Measurements from ENCODE around the gene VPS26B. TPM values are rescaled to one million over a fixed set of nuclear protein-coding genes. Genes with fewer than 3 reads are reported as not detected.
"Not testable (repeated sequence)": the region's sequence is repeated elsewhere in the genome, so short reads cannot be mapped to it uniquely, and the experiment has no call there.

Gene VPS26B
- total and polyA plus RNA-seq, 4 donors = 17.1 to 37.6 (median 27.4) TPM

DNA sequence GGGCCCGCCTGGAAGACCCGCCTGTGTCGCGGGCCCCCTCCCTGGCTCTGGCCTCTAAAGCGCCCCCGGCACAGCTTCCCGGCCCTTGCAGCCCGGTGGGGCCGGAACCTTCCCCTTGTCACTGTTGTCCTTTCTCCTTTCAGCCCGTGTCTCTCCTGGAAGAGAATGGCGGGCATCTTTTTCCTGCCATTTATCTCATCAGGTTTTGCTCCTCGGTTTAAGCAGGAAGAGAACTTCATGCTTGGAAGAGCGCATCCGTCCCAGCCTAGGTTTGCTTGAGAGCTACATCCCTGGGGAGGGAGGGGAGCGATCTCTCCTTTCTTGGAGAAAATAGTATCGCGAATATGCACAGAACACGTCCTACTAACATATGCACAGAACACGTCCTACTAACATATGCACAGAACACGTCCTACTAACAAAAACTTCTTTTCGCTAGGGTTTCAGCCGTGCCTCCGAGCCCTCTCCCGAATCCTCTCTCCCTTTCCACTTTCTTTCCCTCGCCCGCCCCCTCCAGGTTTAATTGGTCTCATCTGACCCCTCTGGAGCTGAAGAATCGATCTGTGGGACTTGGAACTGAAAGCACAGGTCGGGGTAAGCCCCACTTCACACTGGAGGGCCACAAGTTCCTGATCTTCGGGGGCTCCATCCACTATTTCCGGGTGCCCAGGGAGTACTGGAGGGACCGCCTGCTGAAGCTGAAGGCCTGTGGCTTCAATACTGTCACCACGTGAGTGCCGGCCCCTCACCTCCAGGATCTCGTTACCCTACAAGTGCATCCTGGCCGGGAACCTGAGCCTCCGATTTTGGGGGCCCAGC, 52.9 kb downstream of the VPS26B start:
- TF ChIP-seq, protein P1, sequence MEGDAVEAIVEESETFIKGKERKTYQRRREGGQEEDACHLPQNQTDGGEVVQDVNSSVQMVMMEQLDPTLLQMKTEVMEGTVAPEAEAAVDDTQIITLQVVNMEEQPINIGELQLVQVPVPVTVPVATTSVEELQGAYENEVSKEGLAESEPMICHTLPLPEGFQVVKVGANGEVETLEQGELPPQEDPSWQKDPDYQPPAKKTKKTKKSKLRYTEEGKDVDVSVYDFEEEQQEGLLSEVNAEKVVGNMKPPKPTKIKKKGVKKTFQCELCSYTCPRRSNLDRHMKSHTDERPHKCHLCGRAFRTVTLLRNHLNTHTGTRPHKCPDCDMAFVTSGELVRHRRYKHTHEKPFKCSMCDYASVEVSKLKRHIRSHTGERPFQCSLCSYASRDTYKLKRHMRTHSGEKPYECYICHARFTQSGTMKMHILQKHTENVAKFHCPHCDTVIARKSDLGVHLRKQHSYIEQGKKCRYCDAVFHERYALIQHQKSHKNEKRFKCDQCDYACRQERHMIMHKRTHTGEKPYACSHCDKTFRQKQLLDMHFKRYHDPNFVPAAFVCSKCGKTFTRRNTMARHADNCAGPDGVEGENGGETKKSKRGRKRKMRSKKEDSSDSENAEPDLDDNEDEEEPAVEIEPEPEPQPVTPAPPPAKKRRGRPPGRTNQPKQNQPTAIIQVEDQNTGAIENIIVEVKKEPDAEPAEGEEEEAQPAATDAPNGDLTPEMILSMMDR (IDR thresholded peaks at IDR 0.05; ENCODE audit: control extremely low read depth, extremely low read depth) = no peak
- Histone ChIP-seq H3K4me1 (ENCODE audit: control insufficient read depth in 5 of 5, insufficient read depth in 5 of 5, low read length in 5 of 5) (peaks cover 0 to 21% (median 0%) of the 10 kb centered on the region in 5 donors), H3K27ac (ENCODE audit: low read depth in 1 of 2, low read length in 1 of 2) (no peak overlapping the region), H3K9me3 (ENCODE audit: control insufficient read depth in 4 of 4, insufficient read depth in 3 of 4, low read length in 3 of 4) (peaks cover 0 to 6% (median 4%) of the 10 kb centered on the region in 4 donors), H3K4me3 (no peak overlapping the region), H3K27me3 (ENCODE audit: control insufficient read depth in 3 of 3, insufficient read depth in 3 of 3, low read length in 2 of 3) (peaks cover 3 to 75% (median 62%) of the 10 kb centered on the region in 3 donors), H3K9ac (ENCODE audit: insufficient read depth in 1 of 2, low read length in 2 of 2) (no peak overlapping the region), H3K36me3 (ENCODE audit: control insufficient read depth in 4 of 4, insufficient read depth in 4 of 4, low read length in 4 of 4) (no peaks in the 10 kb centered on the region)
- 15 to 19% methylated on average over 36 of the region's 36 CpGs for WGBS, 2 donors
- DNase-seq (no peak), ATAC-seq (ENCODE audit: insufficient read depth, low FRiP score) (no peak)

- 91 to 94% methylated on average over 4 of the region's 4 CpGs for WGBS, 2 donors
- no peak for ATAC-seq (ENCODE audit: insufficient read depth, low FRiP score)
Measured at GRCh38 chr11:134278356-134278755, 53.9 kb downstream of the VPS26B start.

GRCh38 chr11:134281635-134282034, 57.2 kb downstream of the VPS26B start:
- not testable (repeated sequence) for ATAC-seq (ENCODE audit: insufficient read depth, low FRiP score); H3K9ac ChIP-seq (ENCODE audit: insufficient read depth in 1 of 2, low read length in 2 of 2); H3K4me3 ChIP-seq; H3K36me3 ChIP-seq (ENCODE audit: control insufficient read depth in 4 of 4, insufficient read depth in 4 of 4, low read length in 4 of 4); DNase-seq; H3K9me3 ChIP-seq (ENCODE audit: control insufficient read depth in 4 of 4, insufficient read depth in 3 of 4, low read length in 3 of 4); H3K4me1 ChIP-seq (ENCODE audit: control insufficient read depth in 5 of 5, insufficient read depth in 5 of 5, low read length in 5 of 5); H3K27ac ChIP-seq (ENCODE audit: low read depth in 1 of 2, low read length in 1 of 2)
- 87% methylated on average over 9 to 14 of the region's 17 CpGs for WGBS, 2 donors
- H3K27me3 ChIP-seq (ENCODE audit: control insufficient read depth in 3 of 3, insufficient read depth in 3 of 3, low read length in 2 of 3) = peaks cover 0 to 38% (median 24%) of the 10 kb centered on the region in 3 donors

More at GRCh38 chr11:134278356-134278755, 53.9 kb downstream of the VPS26B start:
- Histone ChIP-seq H3K4me1 (ENCODE audit: control insufficient read depth in 5 of 5, insufficient read depth in 5 of 5, low read length in 5 of 5) (peaks cover 0 to 18% (median 0%) of the 10 kb centered on the region in 5 donors), H3K4me3 (no peak overlapping the region), H3K36me3 (ENCODE audit: control insufficient read depth in 4 of 4, insufficient read depth in 4 of 4, low read length in 4 of 4) (no peaks in the 10 kb centered on the region), H3K27ac (ENCODE audit: low read depth in 1 of 2, low read length in 1 of 2) (no peak overlapping the region), H3K9ac (ENCODE audit: insufficient read depth in 1 of 2, low read length in 2 of 2) (no peak overlapping the region), H3K9me3 (ENCODE audit: control insufficient read depth in 4 of 4, insufficient read depth in 3 of 4, low read length in 3 of 4) (peaks cover 0 to 6% (median 4%) of the 10 kb centered on the region in 4 donors), H3K27me3 (ENCODE audit: control insufficient read depth in 3 of 3, insufficient read depth in 3 of 3, low read length in 2 of 3) (peaks cover 3 to 65% (median 52%) of the 10 kb centered on the region in 3 donors)
- no peak for DNase-seq
- TF ChIP-seq, protein P1 (IDR thresholded peaks at IDR 0.05; ENCODE audit: control extremely low read depth, extremely low read depth) = no peak
